Panc1 (cell line): ENCODE results near the gene AAK1. TPM values are rescaled to one million over a fixed set of nuclear protein-coding genes. Genes with fewer than 3 reads are reported as not detected.

Source experiments
- ATAC-seq: fragments of 200-7000 bp; cut with Tn5 transposase; 2 replicates; pipeline ENCODE4 v1.9.1; 2020; ENCODE audit warnings: mild to moderate bottlenecking, moderate library complexity
- BruUV-seq: library from RNA; stranded (reverse); fragments of 400-500 nt; replicated peaks from 2 replicates; lab custom pipeline; 2021; lab: Mats Ljungman, UMichigan
- CTCF ChIA-PET: fragments of 300-600 bp; sonication (Branson Sonifier 250); formaldehyde crosslinking; loops from one replicate; lab custom pipeline; 2022; ENCODE audit warnings: antibody characterized with exemption; lab: Charles Lee
- POLR2A ChIA-PET: fragments of 300-600 bp; sonication (Branson Sonifier 250); formaldehyde crosslinking; loops from one replicate; lab custom pipeline; 2022; ENCODE audit warnings: antibody characterized with exemption; lab: Charles Lee
- DNase-seq: peaks from one replicate; pipeline ENCODE4 v3.0.0-alpha.2; 2010; ENCODE audit warnings: low read depth, low spot score
- H3K27ac ChIP-seq: 2 replicates; pipeline ENCODE4 v1.5.1; 2011; ENCODE audit warnings: mild to moderate bottlenecking, low read length, inconsistent platforms
- H3K27me3 ChIP-seq: fragments of 200-500 bp; sonication (Bioruptor generic); 2 replicates; pipeline ENCODE4 v1.6.0; 2014; ENCODE audit warnings: low read length, inconsistent platforms; ENCODE audit not compliant: control insufficient read depth, insufficient read depth
- H3K36me3 ChIP-seq: fragments of 200-500 bp; sonication (Bioruptor generic); 2 replicates; pipeline ENCODE4 v1.5.1; 2014; ENCODE audit warnings: inconsistent platforms, mild to moderate bottlenecking, low read length, moderate library complexity; ENCODE audit not compliant: control insufficient read depth, insufficient read depth
- H3K4me1 ChIP-seq: 2 replicates; pipeline ENCODE4 v1.5.1; 2011; ENCODE audit warnings: inconsistent platforms, mild to moderate bottlenecking, low read length, moderate library complexity; ENCODE audit not compliant: control insufficient read depth, insufficient read depth
- H3K4me3 ChIP-seq, 2 experiments: 2 replicates each; pipeline ENCODE4 v1.5.1; 2011 to 2012; ENCODE audit warnings: low read depth in 2 of 2, low read length in 2 of 2, mild to moderate bottlenecking in 2 of 2, inconsistent platforms in 1 of 2, moderate library complexity in 1 of 2
- H3K9me3 ChIP-seq: fragments of 200-500 bp; sonication (Bioruptor generic); 2 replicates; pipeline ENCODE4 v1.5.1; 2014; ENCODE audit warnings: low read depth, mild to moderate bottlenecking, inconsistent platforms, low read length, moderate library complexity; ENCODE audit not compliant: control insufficient read depth, insufficient read depth
- CTCF ChIP-seq: fragments of 450-650 bp; IDR thresholded peaks from 2 replicates; pipeline ENCODE4 v1.5.1; 2017; ENCODE audit warnings: mild to moderate bottlenecking
- POLR2AphosphoS5 ChIP-seq: IDR thresholded peaks from 2 replicates; pipeline ENCODE4 v1.6.1; 2012; ENCODE audit warnings: mild to moderate bottlenecking, low read depth, low read length, moderate library complexity
- SIN3A ChIP-seq: IDR thresholded peaks from 2 replicates; pipeline ENCODE4 v1.6.1; 2012; ENCODE audit warnings: low read depth, mild to moderate bottlenecking, low read length, moderate library complexity, borderline replicate concordance; ENCODE audit not compliant: insufficient read depth
- TCF7L2 ChIP-seq: IDR thresholded peaks from 2 replicates; pipeline ENCODE4 v1.6.1; 2011; ENCODE audit warnings: mild to moderate bottlenecking, low read depth, low read length, inconsistent platforms
- in situ Hi-C: cut with HindIII; loops from 2 replicates; pipeline ENCODE4 v1.10.0; 2016; ENCODE audit warnings: low sequenced_read_pairs, low pct_unique_long_range_greater_than_20kb
- intact Hi-C: fragments of 100-400 bp; cut with micrococcal nuclease; formaldehyde crosslinking; loops from one replicate; pipeline ENCODE4 v1.10.0; 2022; ENCODE audit not compliant: unreplicated experiment
- total RNA-seq: library from RNA; stranded (reverse); gene quantifications from one replicate; pipeline ENCODE4 v1.2.1, GENCODE V29; 2021; ENCODE audit not compliant: unreplicated experiment
- TF ChIP-seq, protein P1 (sequence below), 2 experiments: IDR thresholded peaks; 2 replicates each; pipeline ENCODE4 v1.6.1; 2011 to 2012; ENCODE audit warnings: low read depth in 2 of 2, control low read depth in 1 of 2, low read length in 1 of 2, mild to moderate bottlenecking in 1 of 2, moderate library complexity in 1 of 2; ENCODE audit not compliant: insufficient read depth in 1 of 2

Gene AAK1
- total RNA-seq, 1 experiment from 2014 or later = 123 TPM

- peaks cover 28% of the 10 kb centered on the region for H3K4me1 ChIP-seq
- CTCF ChIA-PET = no interaction called here
- BruUV-seq = no TSS peak
- no peaks in the 10 kb centered on the region for H3K27me3 ChIP-seq
- no peak for DNase-seq
- no peak overlapping the region for H3K4me3 ChIP-seq
- in situ Hi-C loops = no loop called here
- POLR2A ChIA-PET = no interaction called here
- no peak overlapping the region for H3K27ac ChIP-seq
- H3K36me3 ChIP-seq = no peaks in the 10 kb centered on the region
- intact Hi-C loops = loop anchor here (5.0 to 10.0 kb wide), 3 partner anchors 74 to 254 kb away; no protein-coding TSS in a partner anchor
- TF ChIP-seq POLR2AphosphoS5 = no peak
- no peak for TF ChIP-seq TCF7L2
- TF ChIP-seq, protein P1, sequence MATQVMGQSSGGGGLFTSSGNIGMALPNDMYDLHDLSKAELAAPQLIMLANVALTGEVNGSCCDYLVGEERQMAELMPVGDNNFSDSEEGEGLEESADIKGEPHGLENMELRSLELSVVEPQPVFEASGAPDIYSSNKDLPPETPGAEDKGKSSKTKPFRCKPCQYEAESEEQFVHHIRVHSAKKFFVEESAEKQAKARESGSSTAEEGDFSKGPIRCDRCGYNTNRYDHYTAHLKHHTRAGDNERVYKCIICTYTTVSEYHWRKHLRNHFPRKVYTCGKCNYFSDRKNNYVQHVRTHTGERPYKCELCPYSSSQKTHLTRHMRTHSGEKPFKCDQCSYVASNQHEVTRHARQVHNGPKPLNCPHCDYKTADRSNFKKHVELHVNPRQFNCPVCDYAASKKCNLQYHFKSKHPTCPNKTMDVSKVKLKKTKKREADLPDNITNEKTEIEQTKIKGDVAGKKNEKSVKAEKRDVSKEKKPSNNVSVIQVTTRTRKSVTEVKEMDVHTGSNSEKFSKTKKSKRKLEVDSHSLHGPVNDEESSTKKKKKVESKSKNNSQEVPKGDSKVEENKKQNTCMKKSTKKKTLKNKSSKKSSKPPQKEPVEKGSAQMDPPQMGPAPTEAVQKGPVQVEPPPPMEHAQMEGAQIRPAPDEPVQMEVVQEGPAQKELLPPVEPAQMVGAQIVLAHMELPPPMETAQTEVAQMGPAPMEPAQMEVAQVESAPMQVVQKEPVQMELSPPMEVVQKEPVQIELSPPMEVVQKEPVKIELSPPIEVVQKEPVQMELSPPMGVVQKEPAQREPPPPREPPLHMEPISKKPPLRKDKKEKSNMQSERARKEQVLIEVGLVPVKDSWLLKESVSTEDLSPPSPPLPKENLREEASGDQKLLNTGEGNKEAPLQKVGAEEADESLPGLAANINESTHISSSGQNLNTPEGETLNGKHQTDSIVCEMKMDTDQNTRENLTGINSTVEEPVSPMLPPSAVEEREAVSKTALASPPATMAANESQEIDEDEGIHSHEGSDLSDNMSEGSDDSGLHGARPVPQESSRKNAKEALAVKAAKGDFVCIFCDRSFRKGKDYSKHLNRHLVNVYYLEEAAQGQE (IDR thresholded peaks at IDR 0.05; ENCODE audit: insufficient read depth in 1 of 2, low read depth in 2 of 2, low read length in 1 of 2) = no peak
- TF ChIP-seq SIN3A = no peak
- TF ChIP-seq CTCF = no peak
- ATAC-seq = no peak
- no peaks in the 10 kb centered on the region for H3K9me3 ChIP-seq
Measured at GRCh38 chr2:69561101-69561500, 82.4 kb downstream of the AAK1 start.

DNA sequence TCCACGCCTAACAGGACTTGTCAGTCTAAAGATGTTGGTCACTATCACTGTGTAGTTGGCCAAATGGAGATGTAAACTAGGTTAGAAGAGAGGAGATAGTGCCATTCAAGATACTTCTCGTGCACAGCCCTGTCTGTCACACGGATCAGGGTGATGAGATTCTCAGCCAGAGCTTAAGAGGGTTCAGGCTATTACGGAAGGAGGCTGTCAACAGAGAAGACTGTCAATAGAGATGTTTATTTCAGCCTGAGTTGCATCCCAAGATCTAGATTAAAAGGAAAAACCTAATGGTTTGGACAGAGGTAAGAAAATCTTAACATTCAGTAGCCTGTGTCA is 83.4 kb downstream of the AAK1 start:
- Histone ChIP-seq H3K27ac (peak overlapping the region; percentile 29; the same call in 1 of the 2 replicates), H3K36me3 (no peaks in the 10 kb centered on the region), H3K4me1 (peaks cover 24% of the 10 kb centered on the region), H3K4me3 (no peak overlapping the region), H3K9me3 (no peaks in the 10 kb centered on the region), H3K27me3 (no peaks in the 10 kb centered on the region)
- in situ Hi-C loops = no loop called here
- ATAC-seq (peak; percentile 48), DNase-seq (no peak)
- ChIA-PET POLR2A (no interaction called here), CTCF (no interaction called here)
- no peak for TF ChIP-seq TCF7L2
- TF ChIP-seq, protein P1 (IDR thresholded peaks at IDR 0.05; ENCODE audit: insufficient read depth in 1 of 2, low read depth in 2 of 2, low read length in 1 of 2) = no peak
- TF ChIP-seq CTCF = no peak
- no peak for TF ChIP-seq POLR2AphosphoS5
- TF ChIP-seq SIN3A = no peak
- no TSS peak for BruUV-seq
- intact Hi-C loops = loop anchor here (5.0 to 10.0 kb wide), 3 partner anchors 75 to 255 kb away; no protein-coding TSS in a partner anchor
